Medulla oblongata (tissue), 1 donor: Measurements from ENCODE around the gene SETD1A.

Experiments
- DNase-seq: peaks from one replicate; pipeline ENCODE4 v3.0.0-alpha.2; 2015; ENCODE audit errors: extremely low spot score

SETD1A gene

DNA sequence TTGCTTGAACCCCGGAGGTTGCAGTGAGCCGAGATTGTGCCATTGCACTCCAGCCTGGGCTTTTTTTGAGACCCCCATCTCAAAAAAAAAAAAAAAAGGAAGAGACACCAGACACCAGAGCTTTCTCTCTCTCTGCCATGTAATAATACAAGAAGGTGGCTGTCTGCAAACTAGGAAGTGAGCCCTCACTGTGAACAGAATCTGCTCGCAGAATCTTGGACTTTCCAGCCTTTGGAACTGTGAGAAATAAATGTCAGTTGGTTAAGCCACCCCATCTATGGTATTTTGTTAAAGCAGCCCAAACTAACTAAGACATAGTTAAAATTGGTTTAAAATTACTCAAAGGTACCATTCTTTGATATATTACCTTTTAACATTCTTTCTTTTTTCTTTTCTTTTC, 63.0 kb downstream of the SETD1A start:
- DNase-seq = no peak

DNA sequence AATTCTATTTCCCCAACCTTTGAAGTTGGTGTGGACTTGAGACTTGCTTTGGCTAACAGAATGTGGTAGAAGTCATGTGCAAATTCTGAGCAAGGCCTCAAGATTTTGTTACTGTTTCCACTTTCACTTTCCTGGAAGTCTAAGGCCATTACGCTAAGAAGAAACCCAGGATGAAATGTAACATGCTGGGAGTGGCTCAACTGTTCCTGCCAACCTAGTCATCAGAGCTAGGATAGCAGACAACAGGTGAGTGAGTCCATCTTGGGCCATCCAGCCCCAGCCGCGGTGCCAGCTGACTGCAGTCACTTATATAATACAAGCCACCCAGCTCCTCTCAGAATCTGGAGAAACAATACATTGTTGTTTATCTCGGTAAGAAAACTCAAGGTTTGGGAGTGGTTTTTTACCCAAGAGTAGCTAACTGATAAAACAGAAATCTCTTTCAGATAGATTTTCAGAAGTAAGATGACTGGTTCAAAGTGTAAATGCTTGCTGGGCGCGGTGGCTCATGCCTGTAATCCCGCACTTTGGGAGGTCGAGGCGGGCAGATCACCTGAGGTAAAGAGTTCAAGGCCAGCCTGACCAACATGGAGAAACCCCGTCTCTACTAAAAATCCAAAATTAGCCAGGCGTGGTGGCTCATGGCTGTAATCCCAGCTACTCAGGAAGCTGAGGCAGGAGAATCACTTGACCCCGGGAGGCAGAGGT, 65.1 kb downstream of the SETD1A start:
- DNase-seq = no peak

DNA sequence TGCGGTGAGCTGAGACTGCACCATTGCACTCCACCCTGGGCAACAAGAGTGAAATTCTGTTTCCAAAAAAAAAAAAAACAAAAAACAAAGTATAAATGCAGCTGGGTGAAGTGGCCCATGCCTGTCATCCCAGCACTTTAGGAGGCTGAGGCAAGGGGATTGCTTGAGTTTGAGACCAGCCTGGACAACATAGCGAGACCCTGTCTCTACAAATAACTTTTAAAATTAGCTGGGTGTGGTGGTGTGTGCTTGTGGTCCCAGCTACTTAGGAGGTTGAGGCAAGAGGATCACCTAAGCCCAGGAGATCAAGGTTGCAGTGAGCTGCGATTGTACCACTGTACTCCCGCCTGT, 65.7 kb downstream of the SETD1A start:
- DNase-seq = no peak

DNA sequence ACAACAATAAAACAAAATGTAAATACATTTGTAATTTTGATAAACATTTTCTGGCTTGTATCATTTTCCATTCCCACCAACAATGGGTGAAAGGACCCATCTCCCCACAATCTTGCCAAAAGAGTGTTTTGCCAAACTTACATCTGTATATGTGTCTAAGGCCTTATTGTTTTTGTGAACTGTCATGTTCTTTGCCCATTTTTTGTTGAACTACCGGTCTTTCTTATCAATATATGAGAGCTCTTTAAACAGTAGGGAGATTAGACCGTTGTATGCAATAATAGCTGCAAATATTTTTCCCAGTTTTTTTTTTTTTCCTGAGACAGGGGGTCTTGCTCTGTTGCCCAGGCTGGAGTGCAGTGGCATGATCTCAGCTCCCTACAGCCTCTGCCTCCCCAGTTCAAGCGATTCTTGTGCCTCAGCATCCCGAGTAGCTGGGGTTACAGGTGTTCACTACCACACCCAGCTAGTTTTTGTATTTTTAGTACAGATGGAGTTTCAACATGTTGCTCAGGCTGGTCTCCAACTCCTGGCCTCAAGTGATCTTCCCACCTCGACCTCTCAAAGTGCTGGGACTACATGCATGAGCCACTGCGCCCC, 66.2 kb downstream of the SETD1A start:
- no peak for DNase-seq

DNA sequence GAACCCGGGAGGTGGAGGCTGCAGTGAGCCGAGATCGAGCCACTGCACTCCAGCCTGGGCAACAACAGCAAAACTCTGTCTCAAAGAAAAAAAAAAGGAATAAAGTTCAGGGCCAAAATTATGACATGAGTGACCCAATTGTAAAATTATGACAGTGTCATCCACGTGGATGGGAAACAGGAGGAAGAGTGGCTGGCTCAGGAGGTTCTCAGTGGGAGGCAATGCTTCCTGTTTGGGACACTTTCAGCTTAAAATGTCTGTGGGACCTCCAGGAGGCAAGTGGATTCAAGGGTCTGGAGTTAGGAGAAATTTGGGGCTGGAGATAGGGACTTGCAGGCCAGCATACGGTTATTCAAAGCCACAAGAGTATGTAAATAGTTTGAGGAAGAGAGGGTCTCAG, 67.8 kb downstream of the SETD1A start:
- DNase-seq = no peak

DNA sequence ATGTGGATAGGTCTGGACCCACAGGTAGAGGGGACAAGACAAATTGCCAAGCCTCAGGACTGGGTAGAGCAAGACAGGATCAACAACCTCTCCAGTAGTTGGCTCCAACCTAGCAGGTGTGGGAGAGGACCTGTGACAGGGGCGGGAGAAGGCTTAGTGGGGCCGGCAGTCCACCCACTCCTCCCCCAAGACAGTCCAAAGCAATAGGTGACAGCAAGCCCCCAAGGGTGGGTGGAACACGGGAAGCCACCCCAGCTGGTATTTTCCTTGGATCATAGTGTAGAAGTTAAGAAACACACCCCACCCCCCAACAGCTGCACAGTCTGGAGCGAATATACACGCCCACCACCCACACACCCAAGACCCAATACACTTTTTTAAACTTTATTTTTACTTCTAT, 71.7 kb downstream of the SETD1A start:
- DNase-seq = no peak

DNA sequence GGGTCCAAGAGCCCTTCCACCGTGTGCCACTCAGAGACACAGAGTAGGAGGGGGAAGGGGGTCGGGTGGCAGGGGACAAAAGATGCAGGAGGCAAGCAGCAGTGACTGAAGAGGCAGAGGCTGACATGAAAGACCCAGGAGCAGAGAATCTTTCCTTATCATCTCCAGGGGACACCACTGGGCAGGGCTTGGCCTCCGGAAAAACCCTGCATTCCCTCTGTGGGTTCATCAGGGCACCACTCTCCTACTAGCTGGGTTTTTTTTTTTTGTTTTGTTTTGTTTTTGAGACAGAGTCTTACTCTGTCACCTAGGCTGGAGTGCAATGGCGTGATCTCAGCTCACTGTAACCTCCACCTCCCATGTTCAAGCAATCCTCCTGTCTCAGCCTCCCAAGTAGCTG, 73.7 kb downstream of the SETD1A start:
- DNase-seq = no peak

DNA sequence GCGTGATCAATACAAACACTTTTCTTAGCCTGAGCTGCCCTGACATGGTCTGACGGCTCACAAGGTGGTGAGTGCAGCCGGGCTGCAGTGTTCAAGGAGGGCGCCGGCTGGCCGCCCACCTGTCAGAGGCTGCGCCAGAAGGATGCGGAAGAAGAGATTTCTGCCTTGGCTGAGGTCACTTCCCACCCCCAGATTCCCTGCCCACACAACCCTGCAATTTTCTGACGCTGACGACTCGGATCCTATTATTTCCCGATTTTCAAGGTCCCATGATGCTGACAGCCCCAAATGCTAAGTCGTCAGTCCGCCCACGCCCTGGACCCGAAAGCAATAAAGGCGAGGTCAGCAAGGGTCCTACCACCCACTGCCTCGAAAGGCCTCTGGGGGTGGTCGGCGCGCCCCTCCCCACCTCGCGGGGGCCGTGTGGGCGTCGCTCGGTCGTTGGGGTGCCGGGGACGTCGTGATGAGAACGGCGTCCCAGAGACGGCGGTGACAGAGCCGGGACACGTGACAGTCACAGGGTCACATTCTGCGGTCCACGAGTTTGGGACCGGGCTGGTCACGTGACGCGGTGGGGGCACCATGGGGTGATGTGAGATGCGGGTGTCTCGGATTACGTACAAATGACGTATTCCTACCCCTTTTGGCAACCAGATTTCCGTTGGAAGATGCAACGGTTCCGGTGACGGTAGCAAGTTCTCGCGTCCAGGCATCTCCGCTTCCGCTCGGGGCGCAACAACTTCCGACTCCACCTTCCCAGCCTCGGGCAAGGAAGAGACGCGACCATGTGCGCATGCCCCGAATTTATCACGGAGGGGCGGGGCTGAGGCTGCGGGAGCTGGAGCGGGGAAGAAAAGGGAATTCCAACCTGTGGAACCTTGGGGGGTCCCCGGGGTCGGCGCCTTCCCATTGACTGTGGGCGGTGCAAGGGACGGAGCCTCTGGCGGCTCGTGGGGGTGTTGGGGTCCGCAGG, 75.5 kb downstream of the SETD1A start, which contains the start of gene STX4:
Gene STX4 (plus strand): TSS at position 823 of the 973 bp plus-strand sequence. CDS start 248 bp downstream, outside the sequence.
- DNase-seq = peak; percentile 100

DNA sequence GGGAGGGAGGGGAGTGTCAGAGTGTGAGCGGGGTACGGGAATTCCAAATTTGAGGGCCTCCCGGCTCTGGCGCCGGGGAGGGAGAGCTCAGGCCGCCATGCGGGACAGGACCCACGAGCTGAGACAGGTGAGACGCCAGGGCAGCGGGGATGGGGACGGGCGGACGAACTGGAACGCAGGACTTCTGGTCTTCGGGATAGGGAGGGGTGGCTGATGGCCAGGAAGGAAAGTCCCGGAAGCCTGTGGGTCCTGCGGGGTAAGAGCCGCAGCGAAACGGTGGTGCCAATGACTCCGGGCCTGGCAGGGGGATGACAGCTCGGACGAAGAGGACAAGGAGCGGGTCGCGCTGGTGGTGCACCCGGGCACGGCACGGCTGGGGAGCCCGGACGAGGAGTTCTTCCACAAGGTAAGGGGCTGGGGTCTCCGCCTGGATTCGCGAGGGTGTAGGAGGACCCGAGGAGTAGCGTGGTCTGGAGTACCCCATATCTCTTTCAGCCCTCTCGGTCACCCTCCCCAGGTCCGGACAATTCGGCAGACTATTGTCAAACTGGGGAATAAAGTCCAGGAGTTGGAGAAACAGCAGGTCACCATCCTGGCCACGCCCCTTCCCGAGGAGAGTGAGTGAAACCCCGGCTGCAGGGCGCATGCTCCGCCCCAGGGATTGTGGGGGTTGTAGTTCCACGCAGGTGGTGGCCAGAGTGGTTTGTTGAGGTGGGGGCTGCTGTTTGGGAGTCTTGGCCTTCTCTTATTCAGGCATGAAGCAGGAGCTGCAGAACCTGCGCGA, 76.3 kb downstream of the SETD1A start:
- peak; percentile 97 for DNase-seq
